Measurements from ENCODE around the gene SIGMAR1.

The SIGMAR1 gene

GRCh38 chr9:34637356-34638137 lies at the start of gene SIGMAR1:
SIGMAR1 (minus strand) TSS chr9:34637787; CDS start chr9:34637697, 90 bp downstream.
- peak; percentile 94 for DNase-seq

- peak; percentile 50 for DNase-seq
These were observed 49.1 kb upstream of the SIGMAR1 start for GRCh38 chr9:34686732-34687131.

GRCh38 chr9:34686231-34686630 lies 48.6 kb upstream of the SIGMAR1 start:
- DNase-seq: no peak

- DNase-seq: no peak
These were observed 48.0 kb upstream of the SIGMAR1 start for GRCh38 chr9:34685591-34685990.

GRCh38 chr9:34684816-34685215 lies 47.2 kb upstream of the SIGMAR1 start:
- DNase-seq: no peak

- no peak for DNase-seq
These were observed 46.6 kb upstream of the SIGMAR1 start for GRCh38 chr9:34684145-34684544.

- DNase-seq: no peak
These were observed 38.3 kb upstream of the SIGMAR1 start for GRCh38 chr9:34675869-34676268.

GRCh38 chr9:34675048-34675714 lies 37.6 kb upstream of the SIGMAR1 start:
- peak; percentile 92 for DNase-seq

- no peak for DNase-seq
These were observed 36.9 kb upstream of the SIGMAR1 start for GRCh38 chr9:34674440-34674839.

GRCh38 chr9:34671307-34671706 lies 33.7 kb upstream of the SIGMAR1 start:
- no peak for DNase-seq

- no peak for DNase-seq
These were observed 32.4 kb upstream of the SIGMAR1 start for GRCh38 chr9:34669809-34670562.

- peak; percentile 93 for DNase-seq
These were observed 28.0 kb upstream of the SIGMAR1 start for GRCh38 chr9:34665381-34666250.

GRCh38 chr9:34665067-34665380 lies 27.4 kb upstream of the SIGMAR1 start:
- no peak for DNase-seq

GRCh38 chr9:34664281-34665066 lies 26.9 kb upstream of the SIGMAR1 start:
- DNase-seq: peak; percentile 82

GRCh38 chr9:34663303-34663605 lies 25.7 kb upstream of the SIGMAR1 start:
- no peak for DNase-seq

GRCh38 chr9:34662526-34663302 lies 25.1 kb upstream of the SIGMAR1 start, which contains the start of gene CCL27:
CCL27 (minus strand) TSS chr9:34662657; CDS start chr9:34662633, 24 bp downstream.
- no peak for DNase-seq

- no peak for DNase-seq
These were observed 22.1 kb upstream of the SIGMAR1 start for GRCh38 chr9:34659592-34660253.

GRCh38 chr9:34658461-34658860 lies 20.9 kb upstream of the SIGMAR1 start:
- DNase-seq: no peak

- DNase-seq: no peak
These were observed 19.4 kb upstream of the SIGMAR1 start for GRCh38 chr9:34656992-34657391.

GRCh38 chr9:34655394-34655793 lies 17.8 kb upstream of the SIGMAR1 start:
- no peak for DNase-seq

Data from suppressor macrophage treated with lipopolysaccharide for 4 hours (primary cell).